AG04450 (cell line): ENCODE results near the gene ZNF385C. TPM values are rescaled to one million over a fixed set of nuclear protein-coding genes. Genes with fewer than 3 reads are reported as not detected.

Experiments
- CTCF ChIA-PET: fragments of 300-600, 350-600 bp; formaldehyde crosslinking; extraction: SDS; loops from one replicate; lab custom pipeline; 2022; ENCODE audit warnings: antibody characterized with exemption, inconsistent platforms; lab: Charles Lee
- POLR2A ChIA-PET: fragments of 350-600 bp; formaldehyde crosslinking; extraction: SDS; loops from one replicate; lab custom pipeline; 2021; ENCODE audit warnings: antibody characterized with exemption, inconsistent platforms; lab: Yijun Ruan, JAX
- DNase-seq: peaks from one replicate; pipeline ENCODE4 v3.0.0-alpha.2; 2011; ENCODE audit warnings: low read depth, low spot score
- H3K27ac ChIP-seq: one replicate; pipeline ENCODE4 v1.5.1; 2012; ENCODE audit warnings: low read depth, low read length, control low read depth
- H3K27me3 ChIP-seq: one replicate; pipeline ENCODE4 v1.6.0; 2012; ENCODE audit warnings: low read length; ENCODE audit not compliant: control insufficient read depth, insufficient read depth
- H3K4me3 ChIP-seq: 2 replicates; pipeline ENCODE4 v1.5.1; 2011; ENCODE audit warnings: mild to moderate bottlenecking, low read depth, low read length, control low read depth
- H3K9me3 ChIP-seq: 2 replicates; pipeline ENCODE4 v1.5.1; 2012; ENCODE audit warnings: low read length; ENCODE audit not compliant: control insufficient read depth, insufficient read depth
- polyA plus RNA-seq: library from polyadenylated mRNA; depleted of rRNA; stranded (reverse); fragments of >200 nt; gene quantifications from 2 replicates; pipeline ENCODE4 v1.2.3, GENCODE V29; 2011
- TF ChIP-seq, protein P1 (sequence below): IDR thresholded peaks from 2 replicates; pipeline ENCODE4 v1.5.1; 2011; ENCODE audit warnings: low read depth, low read length, control low read depth, inconsistent platforms

ZNF385C gene
- polyA plus RNA-seq, 1 experiment = not detected

DNA sequence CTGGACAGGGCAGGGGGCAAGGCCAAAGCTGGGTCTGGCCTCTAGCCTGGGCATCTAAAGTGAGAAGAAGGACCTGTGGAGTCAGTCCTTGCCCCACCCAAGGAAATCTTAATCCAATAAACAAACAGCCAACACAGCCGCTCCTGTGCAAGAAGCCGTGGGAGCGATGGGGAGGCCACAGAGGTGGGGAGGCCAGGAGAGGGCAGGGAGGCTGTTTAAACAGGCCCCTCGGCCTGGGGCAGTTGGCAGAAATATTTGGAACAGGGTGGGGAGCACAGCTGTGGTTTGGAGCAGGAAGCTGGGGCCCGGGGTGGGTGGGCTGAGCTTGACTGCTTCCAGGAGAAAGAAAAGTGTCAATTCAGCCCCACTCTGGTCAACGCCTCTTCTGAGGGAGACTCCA lies 5.3 kb downstream of the ZNF385C start:
- H3K9me3 ChIP-seq = no peaks in the 10 kb centered on the region
- DNase-seq = no peak
- no peak overlapping the region for H3K4me3 ChIP-seq
- TF ChIP-seq, protein P1, sequence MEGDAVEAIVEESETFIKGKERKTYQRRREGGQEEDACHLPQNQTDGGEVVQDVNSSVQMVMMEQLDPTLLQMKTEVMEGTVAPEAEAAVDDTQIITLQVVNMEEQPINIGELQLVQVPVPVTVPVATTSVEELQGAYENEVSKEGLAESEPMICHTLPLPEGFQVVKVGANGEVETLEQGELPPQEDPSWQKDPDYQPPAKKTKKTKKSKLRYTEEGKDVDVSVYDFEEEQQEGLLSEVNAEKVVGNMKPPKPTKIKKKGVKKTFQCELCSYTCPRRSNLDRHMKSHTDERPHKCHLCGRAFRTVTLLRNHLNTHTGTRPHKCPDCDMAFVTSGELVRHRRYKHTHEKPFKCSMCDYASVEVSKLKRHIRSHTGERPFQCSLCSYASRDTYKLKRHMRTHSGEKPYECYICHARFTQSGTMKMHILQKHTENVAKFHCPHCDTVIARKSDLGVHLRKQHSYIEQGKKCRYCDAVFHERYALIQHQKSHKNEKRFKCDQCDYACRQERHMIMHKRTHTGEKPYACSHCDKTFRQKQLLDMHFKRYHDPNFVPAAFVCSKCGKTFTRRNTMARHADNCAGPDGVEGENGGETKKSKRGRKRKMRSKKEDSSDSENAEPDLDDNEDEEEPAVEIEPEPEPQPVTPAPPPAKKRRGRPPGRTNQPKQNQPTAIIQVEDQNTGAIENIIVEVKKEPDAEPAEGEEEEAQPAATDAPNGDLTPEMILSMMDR = no peak
- ChIA-PET CTCF (interaction anchor here (2.1 kb wide), 1 partner anchor 9 kb away, joined by 7 read pairs; no protein-coding TSS in a partner anchor), POLR2A (no interaction called here)
- no peak overlapping the region for H3K27ac ChIP-seq
- H3K27me3 ChIP-seq = peaks cover 52% of the 10 kb centered on the region

DNA sequence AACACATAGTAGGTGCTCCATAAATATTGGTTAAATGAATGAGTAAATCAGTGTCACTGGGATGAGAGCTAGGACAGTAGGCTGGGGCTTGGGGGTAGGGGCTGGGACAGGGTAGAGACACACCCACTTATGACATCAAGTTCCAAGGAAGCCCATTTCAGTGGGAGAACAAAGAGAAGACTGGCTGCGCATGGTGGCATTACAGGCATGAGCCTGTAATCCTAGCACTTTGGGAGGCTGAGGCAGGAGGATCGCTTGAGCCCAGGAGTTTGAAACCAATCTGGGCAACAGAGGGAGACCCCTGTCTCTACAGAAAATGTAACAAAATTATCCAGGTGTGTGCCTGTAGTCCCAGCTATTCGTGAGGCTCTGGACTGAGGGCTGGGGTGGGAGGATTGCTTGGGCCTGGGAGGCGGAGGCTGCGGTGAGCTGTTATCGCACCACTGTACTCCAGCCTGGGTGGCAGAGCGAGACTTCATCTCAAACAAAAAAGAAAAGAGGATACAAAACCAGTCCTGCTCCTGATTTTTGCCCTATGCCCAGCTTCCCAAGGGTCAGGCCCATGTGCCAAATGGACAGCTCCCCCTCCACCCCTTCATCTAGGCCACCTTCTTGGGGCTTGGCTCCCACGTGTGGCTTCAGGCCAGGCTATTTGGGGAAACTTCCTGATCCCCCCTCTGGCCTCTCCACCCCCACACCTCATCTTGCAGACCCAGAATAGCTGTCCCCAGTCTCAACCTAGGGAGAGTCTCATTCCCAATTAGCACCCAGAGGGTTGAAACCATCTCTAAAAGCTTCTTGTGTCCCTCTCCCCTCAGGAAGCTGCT lies 7.1 kb downstream of the ZNF385C start:
- DNase-seq = no peak
- TF ChIP-seq, protein P1 = no peak
- Histone ChIP-seq H3K9me3 (no peaks in the 10 kb centered on the region), H3K4me3 (no peak overlapping the region), H3K27ac (no peak overlapping the region), H3K27me3 (peaks cover 35% of the 10 kb centered on the region)
- ChIA-PET POLR2A (no interaction called here), CTCF (interaction anchor here (1.1 to 2.1 kb wide), 2 partner anchors 11 to 24 kb away, joined by 3 to 7 read pairs; no protein-coding TSS in a partner anchor)

DNA sequence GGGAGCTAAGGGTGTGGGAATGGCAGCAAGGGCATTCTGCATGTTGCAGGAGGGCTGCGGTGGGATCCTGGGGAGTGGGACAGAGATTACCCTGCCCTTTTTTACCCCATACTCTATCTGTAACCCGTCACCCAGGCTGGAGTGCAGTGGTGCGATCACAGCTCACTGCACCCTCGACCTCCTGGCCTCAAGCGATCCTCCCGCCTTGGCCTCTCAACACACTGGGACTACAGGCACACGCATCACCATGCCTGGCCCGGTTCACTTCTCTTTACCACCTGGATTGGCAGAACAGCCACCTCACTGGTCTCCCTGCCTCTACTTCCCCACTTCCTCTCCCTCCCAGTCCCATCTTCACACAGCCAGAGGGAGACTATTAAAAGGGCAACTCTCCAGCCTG lies 9.5 kb downstream of the ZNF385C start:
- ChIA-PET CTCF (no interaction called here), POLR2A (interaction anchor here (0.6 kb wide), 1 partner anchor 118 kb away, joined by 3 read pairs; no protein-coding TSS in a partner anchor)
- no peaks in the 10 kb centered on the region for H3K9me3 ChIP-seq
- no peak for DNase-seq
- peaks cover 20% of the 10 kb centered on the region for H3K27me3 ChIP-seq
- no peak overlapping the region for H3K4me3 ChIP-seq
- TF ChIP-seq, protein P1 = no peak
- no peak overlapping the region for H3K27ac ChIP-seq

DNA sequence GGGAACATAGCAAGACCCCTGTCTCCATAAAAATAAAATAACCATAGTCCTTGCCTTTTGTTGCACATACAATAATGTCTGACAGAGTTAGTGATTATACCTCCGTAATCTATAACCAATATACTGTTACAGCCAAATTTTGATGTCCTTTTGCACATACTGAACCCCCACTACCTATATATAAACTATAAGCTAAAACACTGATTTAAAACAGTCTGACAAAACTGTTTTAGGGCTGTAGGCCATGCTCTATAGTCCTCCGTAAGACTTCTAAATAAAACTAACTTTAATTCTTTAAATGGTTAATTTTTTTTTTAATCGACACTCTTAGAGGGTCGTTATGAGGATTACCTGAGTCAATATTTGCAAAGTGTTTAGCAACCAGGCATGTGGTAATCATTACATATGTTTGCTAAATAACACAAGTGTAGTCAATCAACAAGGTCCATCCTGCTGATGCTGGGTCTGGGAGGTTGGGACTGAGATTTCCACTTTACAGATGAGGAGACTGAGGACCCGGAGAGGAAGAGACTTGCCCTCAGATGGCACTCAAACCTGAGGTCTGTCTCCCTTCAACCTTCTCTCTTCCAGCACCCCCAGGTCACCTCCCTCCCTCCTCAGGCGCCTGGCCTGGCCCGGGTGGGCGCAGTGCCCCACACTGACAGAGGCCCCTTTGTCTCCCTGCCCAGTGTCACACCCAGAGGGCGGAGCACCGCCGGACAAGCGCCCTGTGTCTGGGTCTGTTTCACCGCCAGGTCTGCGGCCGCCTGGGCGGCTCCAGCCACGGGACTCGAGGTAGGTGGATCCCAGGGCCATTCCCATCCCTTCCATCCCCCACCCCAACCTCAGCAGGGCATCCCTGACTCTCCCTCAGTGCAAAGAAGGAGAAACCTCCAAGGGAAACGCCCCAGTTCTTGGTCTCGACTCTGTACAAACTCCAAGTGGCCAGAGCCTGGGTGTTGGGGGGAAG lies 10.3 kb downstream of the ZNF385C start:
- DNase-seq = no peak
- ChIA-PET POLR2A (interaction anchor here (0.5 to 0.6 kb wide), 2 partner anchors 114 to 119 kb away, joined by 3 to 6 read pairs; no protein-coding TSS in a partner anchor), CTCF (interaction anchor here (0.8 to 1.4 kb wide), 2 partner anchors 9 to 13 kb away, joined by 3 to 5 read pairs; no protein-coding TSS in a partner anchor)
- H3K9me3 ChIP-seq = no peaks in the 10 kb centered on the region
- no peak overlapping the region for H3K4me3 ChIP-seq
- H3K27me3 ChIP-seq = peaks cover 20% of the 10 kb centered on the region
- no peak overlapping the region for H3K27ac ChIP-seq
- TF ChIP-seq, protein P1 = no peak
